Right lobe of liver (tissue), 6 donors: ENCODE results near the gene ZYG11B. TPM values are rescaled to one million over a fixed set of nuclear protein-coding genes. Genes with fewer than 3 reads are reported as not detected.

ENCODE experiments used
- ATAC-seq, 4 donors: fragments of 200-7000 bp; cut with Tn5 transposase; one replicate each; pipeline ENCODE4 v1.9.1; 2020; ENCODE audit warnings: mild to moderate bottlenecking in 4 of 4, moderate library complexity in 4 of 4
- DNase-seq, 3 donors: peaks; one replicate each; pipeline ENCODE4 v3.0.0-alpha.2; 2020
- H3K27ac ChIP-seq, 3 donors: fragments of 200-600 bp; one replicate each; pipeline ENCODE4 v1.8.0; 2022
- H3K27me3 ChIP-seq, 2 donors: fragments of 200-600 bp; one replicate each; pipeline ENCODE4 v1.8.0; 2022
- H3K36me3 ChIP-seq, 4 donors: fragments of 200-600 bp; sonication (generic) in 1 of 4; one replicate each; pipeline versions ENCODE4 v1.5.1 to v1.8.0; 2017 to 2022; ENCODE audit warnings: control low read depth in 1 of 4
- H3K4me1 ChIP-seq, 4 donors: fragments of 200-600 bp; sonication (generic) in 1 of 4; one replicate each; pipeline versions ENCODE4 v1.5.1 to v1.8.0; 2017 to 2022; ENCODE audit warnings: control low read depth in 1 of 4
- H3K4me3 ChIP-seq, 3 donors: fragments of 200-600 bp; one replicate each; pipeline ENCODE4 v1.8.0; 2022
- H3K9me3 ChIP-seq, 4 donors: fragments of 200-600 bp; sonication (generic) in 1 of 4; one replicate each; pipeline versions ENCODE4 v1.5.1 to v1.8.0; 2017 to 2022; ENCODE audit warnings: control low read depth in 1 of 4
- POLR2A ChIP-seq: fragments of 450-650 bp; IDR thresholded peaks from one replicate; pipeline ENCODE4 v1.6.1; 2017; ENCODE audit warnings: antibody characterized with exemption, mild to moderate bottlenecking
- WGBS: methylation state at CpG from one replicate; pipeline ENCODE4 v1.1.6; 2018; ENCODE audit warnings: low coverage, low lambda C conversion rate; ENCODE audit not compliant: insufficient coverage; ENCODE audit errors: missing lambda C conversion rate; 5-methylcytosine and 5-hydroxymethylcytosine counted together
- intact Hi-C, 2 donors: fragments of 100-400 bp; cut with DNase I; formaldehyde crosslinking; loops; one replicate each; pipeline versions ENCODE4 v1.11.2 to v1.14.1; 2022
- total RNA-seq, 6 experiments: library from RNA; depleted of rRNA in 2 of 6; stranded (reverse); fragments of >200 nt in 2 of 6; fragmentation: NEBNext Ultra II Directional in 3 of 6; extraction: Animal tissue kit (Norgen Biotek cat#: 25700) in 3 of 6; gene quantifications; one replicate each; pipeline versions ENCODE4 v1.1.0 to v1.2.4, GENCODE V29; 2016 to 2023
- TF ChIP-seq, protein P1 (sequence below), 4 donors: fragments of 200-600 bp in 3 of 4; fragments of 450-650 bp in 1 of 4; IDR thresholded peaks; one replicate each; pipeline versions ENCODE4 v1.5.1 to v1.8.0; 2016 to 2022; ENCODE audit warnings: antibody characterized with exemption in 4 of 4, mild to moderate bottlenecking in 2 of 4
- donor health status: DM: no; HTN: yes; CAD: no.
- donor health status: DM: no; HTN: no; CAD: no.
- donor health status: DM: no; HTN: no; CAD: no.
- donor health status: DM: no; HTN: yes; CAD: no.
- donor health status: DM: no; HTN: yes; CAD: no.

The ZYG11B gene
- total RNA-seq, 6 experiments from 2014 or later = 17.7 to 39.2 (median 30.9) TPM

- ATAC-seq (no peak), DNase-seq (peak in 1 of 3 donors; percentile 8)
- Histone ChIP-seq H3K27ac (no peak overlapping the region), H3K4me3 (no peak overlapping the region), H3K4me1 (peaks cover 0 to 39% (median 13%) of the 10 kb centered on the region in 4 donors), H3K36me3 (peaks cover 0 to 2% (median 0%) of the 10 kb centered on the region in 4 donors), H3K9me3 (no peaks in the 10 kb centered on the region), H3K27me3 (no peaks in the 10 kb centered on the region)
- TF ChIP-seq POLR2A = no peak
- TF ChIP-seq, protein P1, sequence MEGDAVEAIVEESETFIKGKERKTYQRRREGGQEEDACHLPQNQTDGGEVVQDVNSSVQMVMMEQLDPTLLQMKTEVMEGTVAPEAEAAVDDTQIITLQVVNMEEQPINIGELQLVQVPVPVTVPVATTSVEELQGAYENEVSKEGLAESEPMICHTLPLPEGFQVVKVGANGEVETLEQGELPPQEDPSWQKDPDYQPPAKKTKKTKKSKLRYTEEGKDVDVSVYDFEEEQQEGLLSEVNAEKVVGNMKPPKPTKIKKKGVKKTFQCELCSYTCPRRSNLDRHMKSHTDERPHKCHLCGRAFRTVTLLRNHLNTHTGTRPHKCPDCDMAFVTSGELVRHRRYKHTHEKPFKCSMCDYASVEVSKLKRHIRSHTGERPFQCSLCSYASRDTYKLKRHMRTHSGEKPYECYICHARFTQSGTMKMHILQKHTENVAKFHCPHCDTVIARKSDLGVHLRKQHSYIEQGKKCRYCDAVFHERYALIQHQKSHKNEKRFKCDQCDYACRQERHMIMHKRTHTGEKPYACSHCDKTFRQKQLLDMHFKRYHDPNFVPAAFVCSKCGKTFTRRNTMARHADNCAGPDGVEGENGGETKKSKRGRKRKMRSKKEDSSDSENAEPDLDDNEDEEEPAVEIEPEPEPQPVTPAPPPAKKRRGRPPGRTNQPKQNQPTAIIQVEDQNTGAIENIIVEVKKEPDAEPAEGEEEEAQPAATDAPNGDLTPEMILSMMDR (IDR thresholded peaks at IDR 0.05) = no peak
- 79% methylated on average over 3 of the region's 3 CpGs for WGBS
- intact Hi-C loops = loop anchor here in 1 of 2 donors (10.0 kb wide), 1 partner anchor 276 kb away; the partner anchor contains the start of genes ORC1 and PRPF38A
Measured at GRCh38 chr1:52680353-52680752, 45.9 kb upstream of the ZYG11B start.

GRCh38 chr1:52681136-52681535 is 45.1 kb upstream of the ZYG11B start:
- Histone ChIP-seq H3K27me3 (no peaks in the 10 kb centered on the region), H3K27ac (no peak overlapping the region), H3K4me3 (no peak overlapping the region), H3K9me3 (no peaks in the 10 kb centered on the region), H3K36me3 (peaks cover 0 to 2% (median 0%) of the 10 kb centered on the region in 4 donors), H3K4me1 (peaks cover 0 to 37% (median 13%) of the 10 kb centered on the region in 4 donors)
- 90% methylated on average over 4 of the region's 4 CpGs for WGBS
- no peak for ATAC-seq
- intact Hi-C loops = loop anchor here in 1 of 2 donors (10.0 kb wide), 1 partner anchor 276 kb away; the partner anchor contains the start of genes ORC1 and PRPF38A
- TF ChIP-seq, protein P1 (IDR thresholded peaks at IDR 0.05) = no peak
- TF ChIP-seq POLR2A = no peak
- no peak for DNase-seq

DNA sequence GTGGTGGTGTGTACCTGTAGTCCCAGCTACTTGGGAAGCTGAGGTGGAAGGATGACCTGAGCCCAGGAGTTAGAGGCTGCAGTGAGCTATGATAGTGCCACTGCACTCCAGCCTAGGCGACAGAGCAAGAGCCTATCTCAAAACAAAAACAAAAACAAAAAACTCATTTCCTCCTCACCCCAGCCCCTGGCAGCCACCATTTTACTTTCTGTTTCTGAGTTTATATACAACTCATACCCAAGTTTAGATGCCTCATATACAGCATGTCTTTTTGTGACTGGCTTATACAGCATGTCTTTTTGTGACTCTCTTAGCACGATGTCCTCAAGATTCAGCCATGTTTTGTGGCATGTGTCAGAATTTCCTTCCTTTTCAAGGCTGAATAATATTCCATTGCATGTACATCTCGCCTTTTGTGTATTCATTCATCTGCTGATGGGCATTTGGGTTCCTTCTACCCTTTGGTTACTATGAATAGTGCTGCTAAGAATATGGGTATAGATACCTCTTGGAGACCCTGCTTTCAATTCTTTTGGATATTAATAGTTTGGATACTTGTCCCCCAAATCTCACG is 42.8 kb upstream of the ZYG11B start:
- Histone ChIP-seq H3K4me3 (no peak overlapping the region), H3K36me3 (peaks cover 0 to 17% (median 5%) of the 10 kb centered on the region in 4 donors), H3K4me1 (peaks cover 0 to 14% (median 4%) of the 10 kb centered on the region in 4 donors), H3K27me3 (no peaks in the 10 kb centered on the region), H3K27ac (no peak overlapping the region), H3K9me3 (no peaks in the 10 kb centered on the region)
- no peak for TF ChIP-seq POLR2A
- TF ChIP-seq, protein P1 (IDR thresholded peaks at IDR 0.05) = no peak
- 92% methylated on average over 3 of the region's 4 CpGs for WGBS
- intact Hi-C loops = loop anchor here in 1 of 2 donors (10.0 kb wide), 1 partner anchor 279 kb away; the partner anchor contains the start of genes ORC1 and PRPF38A
- DNase-seq (peak in 1 of 3 donors; percentile 14), ATAC-seq (no peak)

DNA sequence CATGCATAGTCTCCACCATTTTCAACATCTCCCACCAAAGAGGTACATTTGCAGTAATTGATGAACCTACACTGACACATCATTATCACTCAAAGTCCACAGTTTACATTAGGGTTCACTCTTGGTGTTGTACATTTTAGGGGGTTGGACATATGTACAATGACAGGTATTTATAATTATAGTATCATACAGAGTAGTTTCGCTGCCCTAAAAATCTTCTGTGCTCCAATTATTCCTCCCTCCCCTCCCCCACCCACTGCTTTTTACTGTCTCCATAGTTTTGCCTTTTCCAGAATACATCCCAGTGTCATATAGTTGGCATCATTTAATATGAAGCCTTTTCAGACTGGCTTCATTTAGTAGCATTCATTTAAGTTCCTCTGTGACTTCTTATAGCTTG is 41.7 kb upstream of the ZYG11B start:
- no peak for ATAC-seq
- intact Hi-C loops = loop anchor here in 1 of 2 donors (10.0 kb wide), 1 partner anchor 280 kb away; the partner anchor contains the start of genes ORC1 and PRPF38A

More for the DNA sequence above, 41.7 kb upstream of the ZYG11B start:
- Histone ChIP-seq H3K9me3 (no peaks in the 10 kb centered on the region), H3K4me3 (no peak overlapping the region), H3K27me3 (no peaks in the 10 kb centered on the region), H3K4me1 (peaks cover 0 to 5% (median 3%) of the 10 kb centered on the region in 4 donors), H3K27ac (no peak overlapping the region), H3K36me3 (peaks cover 0 to 21% (median 5%) of the 10 kb centered on the region in 4 donors)
- no peak for DNase-seq
- TF ChIP-seq, protein P1 (IDR thresholded peaks at IDR 0.05) = no peak
- TF ChIP-seq POLR2A = no peak
- 100% methylated on average over 1 of the region's 1 CpG for WGBS
